BJ (cell line): ENCODE data around the gene BIRC3. TPM values are rescaled to one million over a fixed set of nuclear protein-coding genes. Genes with fewer than 3 reads are reported as not detected.
A peak's percentile ranks its signal among the peaks of the same experiment; 100 is the strongest.

Experiments used
- CTCF ChIA-PET: fragments of 350-600 bp; formaldehyde crosslinking; extraction: SDS; loops from one replicate; lab custom pipeline; 2021; ENCODE audit warnings: antibody characterized with exemption, inconsistent platforms; lab: Yijun Ruan, JAX
- POLR2A ChIA-PET: fragments of 300-600 bp; sonication (Branson Sonifier 250); formaldehyde crosslinking; extraction: SDS; loops from one replicate; lab custom pipeline; 2021; ENCODE audit warnings: antibody characterized with exemption; lab: Charles Lee
- DNase-seq: peaks from one replicate; pipeline ENCODE4 v3.0.0-alpha.2; 2011; ENCODE audit warnings: low read depth
- H3K27me3 ChIP-seq: 2 replicates; pipeline ENCODE4 v1.6.0; 2011; ENCODE audit warnings: low read length; ENCODE audit not compliant: control insufficient read depth, insufficient read depth
- H3K36me3 ChIP-seq: 2 replicates; pipeline ENCODE4 v1.5.1; 2011; ENCODE audit warnings: low read length; ENCODE audit not compliant: control insufficient read depth, insufficient read depth
- H3K4me3 ChIP-seq: 2 replicates; pipeline ENCODE4 v1.5.1; 2011; ENCODE audit warnings: low read depth, mild to moderate bottlenecking, control low read depth, low read length
- polyA plus RNA-seq: library from polyadenylated mRNA; depleted of rRNA; stranded (reverse); fragments of >200 nt; gene quantifications from 2 replicates; pipeline ENCODE4 v1.2.3, GENCODE V29; 2011
- TF ChIP-seq, protein P1 (sequence below): IDR thresholded peaks from 2 replicates; pipeline ENCODE4 v1.5.1; 2011; ENCODE audit warnings: low read depth, mild to moderate bottlenecking, control low read depth, inconsistent platforms, low read length, moderate library complexity; ENCODE audit not compliant: insufficient read depth

The BIRC3 gene
- polyA plus RNA-seq, 1 experiment: 0.48 TPM

DNA sequence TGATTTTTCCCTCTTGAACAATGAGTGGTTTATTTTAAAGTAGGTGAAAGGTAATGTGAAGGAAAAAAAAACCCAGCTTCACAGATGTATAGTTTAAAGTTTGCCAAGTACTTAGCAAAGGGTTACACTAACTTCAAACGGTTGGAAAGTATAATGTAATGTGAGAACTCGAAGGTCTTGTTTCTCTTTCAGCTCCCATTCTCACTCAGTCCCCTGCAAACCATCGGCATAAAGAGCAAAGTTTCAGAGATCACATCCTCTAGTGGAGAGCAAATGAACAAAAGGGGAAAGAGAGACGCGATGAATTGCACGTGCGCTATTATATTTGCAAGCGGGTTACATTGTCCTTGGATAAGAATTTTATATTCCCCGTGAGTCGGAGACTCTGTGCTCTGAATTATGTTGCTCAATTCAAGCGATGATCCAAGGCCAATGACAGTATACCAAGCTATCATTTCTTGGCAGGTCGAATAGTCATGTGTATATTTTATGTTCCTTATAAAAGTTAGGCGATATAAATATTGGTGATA is 37.6 kb upstream of the BIRC3 start:
- DNase-seq: no peak
- POLR2A ChIA-PET: no interaction called here
- TF ChIP-seq, protein P1, sequence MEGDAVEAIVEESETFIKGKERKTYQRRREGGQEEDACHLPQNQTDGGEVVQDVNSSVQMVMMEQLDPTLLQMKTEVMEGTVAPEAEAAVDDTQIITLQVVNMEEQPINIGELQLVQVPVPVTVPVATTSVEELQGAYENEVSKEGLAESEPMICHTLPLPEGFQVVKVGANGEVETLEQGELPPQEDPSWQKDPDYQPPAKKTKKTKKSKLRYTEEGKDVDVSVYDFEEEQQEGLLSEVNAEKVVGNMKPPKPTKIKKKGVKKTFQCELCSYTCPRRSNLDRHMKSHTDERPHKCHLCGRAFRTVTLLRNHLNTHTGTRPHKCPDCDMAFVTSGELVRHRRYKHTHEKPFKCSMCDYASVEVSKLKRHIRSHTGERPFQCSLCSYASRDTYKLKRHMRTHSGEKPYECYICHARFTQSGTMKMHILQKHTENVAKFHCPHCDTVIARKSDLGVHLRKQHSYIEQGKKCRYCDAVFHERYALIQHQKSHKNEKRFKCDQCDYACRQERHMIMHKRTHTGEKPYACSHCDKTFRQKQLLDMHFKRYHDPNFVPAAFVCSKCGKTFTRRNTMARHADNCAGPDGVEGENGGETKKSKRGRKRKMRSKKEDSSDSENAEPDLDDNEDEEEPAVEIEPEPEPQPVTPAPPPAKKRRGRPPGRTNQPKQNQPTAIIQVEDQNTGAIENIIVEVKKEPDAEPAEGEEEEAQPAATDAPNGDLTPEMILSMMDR: peak; percentile 59
- no peaks in the 10 kb centered on the region for H3K36me3 ChIP-seq
- no peaks in the 10 kb centered on the region for H3K27me3 ChIP-seq
- CTCF ChIA-PET: interaction anchor here (0.7 to 2.7 kb wide), 13 partner anchors 8 to 419 kb away, joined by 3 to 8 read pairs (median 4); no protein-coding TSS in a partner anchor
- H3K4me3 ChIP-seq: peak overlapping the region; percentile 0; the same call in 1 of the 2 replicates

DNA sequence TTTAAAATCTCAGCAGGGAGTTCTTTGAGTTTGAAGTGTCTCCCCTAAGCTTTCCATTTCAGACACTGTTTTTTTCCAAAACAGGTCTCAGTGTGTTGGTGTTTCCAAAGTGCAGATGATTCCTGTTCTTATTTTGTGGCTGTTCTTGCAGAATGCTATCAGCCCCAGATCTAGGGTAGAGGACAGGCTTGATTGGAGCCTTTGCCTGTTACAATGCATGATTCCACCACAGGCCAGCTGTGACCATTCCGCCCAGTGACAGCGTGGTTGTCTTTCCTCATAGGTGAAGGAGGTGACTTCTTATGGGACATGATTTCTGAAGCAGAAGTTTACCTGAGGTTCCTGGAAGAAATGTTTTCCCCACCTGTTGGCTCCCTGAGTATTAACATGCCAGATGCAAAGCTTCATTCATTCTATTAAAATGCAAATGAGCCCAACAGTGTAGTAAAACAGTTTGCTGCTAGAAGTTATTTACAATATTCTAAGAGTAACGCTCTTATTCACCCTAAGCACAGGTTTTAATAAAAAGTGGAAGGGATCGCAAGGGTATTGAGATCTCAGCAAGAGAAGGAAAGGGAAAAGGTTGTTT is 36.9 kb upstream of the BIRC3 start:
- Histone ChIP-seq H3K4me3 (no peak overlapping the region), H3K36me3 (no peaks in the 10 kb centered on the region), H3K27me3 (no peaks in the 10 kb centered on the region)
- ChIA-PET POLR2A (no interaction called here), CTCF (interaction anchor here (0.7 to 2.7 kb wide), 8 partner anchors 10 to 186 kb away, joined by 3 to 8 read pairs (median 4); no protein-coding TSS in a partner anchor)
- TF ChIP-seq, protein P1: no peak
- DNase-seq: no peak

DNA sequence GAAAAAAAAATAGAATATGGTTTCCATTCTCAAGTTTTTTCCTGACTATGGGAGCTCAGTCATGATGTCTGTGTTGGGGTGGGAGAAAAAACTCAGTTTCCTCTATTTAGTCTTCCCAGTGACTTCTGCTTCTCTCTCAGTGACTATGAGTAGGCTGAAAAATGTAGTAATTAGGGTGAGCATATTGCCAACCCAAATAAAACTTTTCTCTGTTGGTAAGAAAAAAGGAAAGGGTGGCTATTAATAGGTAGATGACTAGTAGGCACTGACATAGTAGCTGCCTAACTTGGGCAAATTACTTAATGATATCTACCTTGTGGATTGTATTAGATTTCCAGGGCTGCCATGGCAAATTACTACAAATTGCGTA is 34.2 kb upstream of the BIRC3 start:
- DNase-seq: no peak
- ChIA-PET CTCF (interaction anchor here (0.6 to 1.5 kb wide), 6 partner anchors 9 to 170 kb away, joined by 3 read pairs; partner anchors contain the start of gene TMEM123), POLR2A (no interaction called here)
- Histone ChIP-seq H3K27me3 (no peaks in the 10 kb centered on the region), H3K36me3 (no peaks in the 10 kb centered on the region), H3K4me3 (no peak overlapping the region)
- TF ChIP-seq, protein P1: no peak

DNA sequence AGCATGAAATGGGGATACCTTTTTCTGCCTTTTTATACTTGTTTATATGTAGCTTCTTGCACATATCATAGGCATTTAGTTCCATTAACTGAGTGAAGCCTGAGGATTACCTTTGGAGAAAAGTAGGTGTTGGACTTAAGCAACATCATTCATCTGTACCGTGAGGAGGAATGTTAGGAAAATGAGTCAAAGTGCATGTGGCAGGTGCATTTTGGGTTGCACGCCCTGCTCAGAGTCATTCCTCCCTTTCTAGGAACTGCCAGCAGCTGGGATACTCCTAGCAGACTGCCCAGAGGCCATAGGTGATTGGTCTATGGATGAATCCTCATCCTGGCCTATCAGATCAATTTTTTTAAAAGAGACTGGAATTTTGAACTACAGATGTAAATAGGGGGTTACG is 33.3 kb upstream of the BIRC3 start:
- CTCF ChIA-PET: interaction anchor here (1.2 to 1.5 kb wide), 3 partner anchors 8 to 10 kb away, joined by 3 read pairs; no protein-coding TSS in a partner anchor
- no peak overlapping the region for H3K4me3 ChIP-seq
- TF ChIP-seq, protein P1: no peak
- H3K27me3 ChIP-seq: no peaks in the 10 kb centered on the region
- no peak for DNase-seq
- H3K36me3 ChIP-seq: no peaks in the 10 kb centered on the region
- POLR2A ChIA-PET: no interaction called here

DNA sequence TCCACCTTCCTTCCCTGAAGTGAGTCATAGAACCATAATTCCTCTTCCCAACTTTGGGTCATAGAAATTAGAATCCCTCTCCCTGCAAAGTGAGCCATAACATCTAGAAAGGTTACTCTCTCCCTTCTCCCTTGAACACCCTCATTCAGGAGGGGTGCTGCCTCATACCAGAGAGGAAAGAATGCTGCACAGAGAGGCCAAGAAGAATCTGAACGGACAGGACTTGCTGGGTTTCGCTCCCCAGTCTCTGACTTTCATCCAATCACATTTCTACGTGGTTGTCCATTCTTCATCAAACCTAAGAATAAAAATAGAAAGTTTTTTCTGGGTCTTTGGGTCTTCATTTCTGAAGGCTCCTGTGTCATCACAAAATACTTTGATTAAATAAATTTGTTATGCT is 31.0 kb upstream of the BIRC3 start:
- H3K36me3 ChIP-seq: no peaks in the 10 kb centered on the region
- POLR2A ChIA-PET: no interaction called here
- DNase-seq: no peak
- no peak overlapping the region for H3K4me3 ChIP-seq
- CTCF ChIA-PET: interaction anchor here (1.9 kb wide), 2 partner anchors 56 to 380 kb away, joined by 7 to 11 read pairs; no protein-coding TSS in a partner anchor
- TF ChIP-seq, protein P1: no peak
- no peaks in the 10 kb centered on the region for H3K27me3 ChIP-seq
